Measurements from ENCODE around the gene EPHB3.

EPHB3 gene

DNA sequence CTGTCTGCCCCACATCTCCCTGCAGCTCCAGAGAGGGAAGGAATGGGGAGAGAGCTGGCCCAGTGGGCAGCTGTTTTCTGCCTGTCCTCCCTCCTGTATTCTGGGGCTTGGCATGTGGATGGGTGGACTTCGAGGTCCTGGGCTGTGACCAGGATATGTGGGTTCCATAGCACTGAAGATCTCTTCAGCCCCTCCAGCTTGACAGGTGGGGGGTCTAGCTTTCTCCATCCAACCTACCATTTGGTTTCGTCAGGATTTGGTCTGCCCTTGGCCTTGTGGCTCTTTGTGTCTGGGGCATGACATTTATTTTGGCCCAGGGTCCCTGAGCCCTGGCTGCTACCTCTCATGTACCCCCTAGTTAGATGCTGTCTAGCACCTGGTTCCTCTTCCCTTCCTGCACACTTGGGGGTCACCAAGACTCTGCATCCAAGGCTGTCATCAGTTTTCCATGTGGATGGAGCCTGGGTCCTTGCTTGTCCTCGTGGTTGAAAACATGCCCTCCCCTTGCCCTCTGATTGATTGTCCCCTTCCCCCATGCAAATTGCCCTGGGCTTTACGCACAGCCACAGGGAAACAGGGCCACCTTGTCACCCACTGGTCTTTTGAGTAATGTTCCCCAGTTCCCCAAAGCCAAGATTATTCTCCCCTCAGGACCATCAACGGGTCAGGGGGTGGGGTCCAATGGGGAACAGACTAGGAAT lies 3.2 kb downstream of the EPHB3 start:
- no peak for DNase-seq (ENCODE audit: low read depth)

DNA sequence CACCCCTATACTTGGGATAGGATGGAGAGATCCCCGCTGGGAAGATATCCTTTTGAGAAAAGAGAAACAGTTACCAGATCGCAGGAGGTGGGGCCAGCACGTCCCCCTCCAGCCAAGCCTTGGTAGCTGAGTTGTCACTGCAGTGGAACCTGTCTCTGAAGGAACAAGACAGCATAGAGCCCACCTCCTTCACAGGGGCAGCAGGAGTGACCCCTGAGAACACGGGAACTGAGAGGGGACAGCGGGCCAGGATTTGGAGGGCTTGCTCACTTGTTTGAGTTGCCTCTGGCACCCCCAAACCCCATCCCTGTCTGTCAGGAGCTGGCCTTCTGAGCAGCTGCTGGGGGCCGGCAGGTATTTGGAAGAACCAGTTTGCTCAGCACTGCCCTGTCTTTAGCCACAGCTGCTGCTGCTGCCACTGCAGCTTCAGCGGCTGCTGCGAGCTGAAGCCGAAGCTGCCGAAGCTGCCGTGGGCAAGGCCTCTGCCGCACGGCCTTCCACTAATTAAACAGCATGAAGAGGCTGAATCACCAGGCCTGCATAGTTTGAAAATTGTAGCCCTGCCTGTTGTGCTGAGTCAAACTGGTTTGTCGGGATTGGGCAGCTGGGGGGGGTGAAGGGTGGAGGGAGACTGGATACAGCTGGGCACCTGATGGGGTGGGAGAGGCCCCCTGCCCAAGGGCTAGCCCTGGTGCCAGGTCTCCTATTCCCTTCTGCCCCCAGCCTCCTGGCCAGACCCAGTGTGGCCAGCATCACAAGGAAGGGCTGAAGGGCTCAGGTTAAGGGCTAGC lies 4.0 kb downstream of the EPHB3 start:
- no peak for DNase-seq (ENCODE audit: low read depth)

DNA sequence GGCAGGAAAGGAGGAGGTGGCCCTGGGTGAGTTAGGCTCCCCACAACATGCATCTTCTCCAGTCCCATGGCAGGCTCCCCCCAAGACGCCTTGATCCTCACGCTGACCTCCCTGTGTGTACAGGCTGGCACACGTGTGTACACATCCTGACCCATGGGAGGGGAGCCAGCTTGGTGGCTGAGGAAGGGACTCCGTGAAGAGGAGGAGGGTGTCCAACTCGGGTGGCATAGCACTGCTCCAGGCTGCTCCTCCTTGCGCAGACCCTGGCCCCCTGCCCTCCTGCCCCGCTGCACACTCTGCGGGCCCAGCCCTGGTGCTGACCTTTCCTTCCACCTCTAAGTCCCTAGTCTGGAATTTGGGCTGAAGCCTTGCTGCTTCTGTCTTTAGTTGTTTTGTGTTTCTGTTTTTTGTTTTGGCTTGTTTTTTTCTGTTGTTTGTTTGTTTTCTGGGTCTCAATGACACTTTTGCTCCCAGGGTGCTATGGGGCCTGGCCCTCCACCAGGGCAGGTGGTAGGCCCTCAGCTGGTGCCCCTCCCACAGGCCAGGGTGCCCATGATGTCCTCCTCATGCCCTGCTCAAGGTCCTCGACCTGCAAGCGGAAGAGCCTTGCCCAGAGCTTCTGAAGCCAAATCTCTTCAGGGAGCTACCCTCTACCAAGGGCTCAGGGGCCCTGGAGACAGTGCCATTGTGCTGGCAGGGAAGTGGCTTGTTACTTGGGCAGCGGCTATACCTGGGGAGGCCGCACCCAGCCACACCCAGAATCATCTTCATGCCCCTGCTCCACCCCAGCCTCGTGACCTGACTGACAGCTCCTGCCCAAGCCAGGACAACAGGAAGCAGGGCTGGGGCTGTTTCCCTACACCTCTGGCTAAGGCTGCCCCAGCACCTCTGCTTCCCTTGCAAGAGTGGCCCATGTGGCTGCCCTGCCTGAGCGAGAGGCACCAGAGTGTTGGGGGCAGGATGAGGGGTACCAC lies 5.1 kb downstream of the EPHB3 start:
- no peak for DNase-seq (ENCODE audit: low read depth)

DNA sequence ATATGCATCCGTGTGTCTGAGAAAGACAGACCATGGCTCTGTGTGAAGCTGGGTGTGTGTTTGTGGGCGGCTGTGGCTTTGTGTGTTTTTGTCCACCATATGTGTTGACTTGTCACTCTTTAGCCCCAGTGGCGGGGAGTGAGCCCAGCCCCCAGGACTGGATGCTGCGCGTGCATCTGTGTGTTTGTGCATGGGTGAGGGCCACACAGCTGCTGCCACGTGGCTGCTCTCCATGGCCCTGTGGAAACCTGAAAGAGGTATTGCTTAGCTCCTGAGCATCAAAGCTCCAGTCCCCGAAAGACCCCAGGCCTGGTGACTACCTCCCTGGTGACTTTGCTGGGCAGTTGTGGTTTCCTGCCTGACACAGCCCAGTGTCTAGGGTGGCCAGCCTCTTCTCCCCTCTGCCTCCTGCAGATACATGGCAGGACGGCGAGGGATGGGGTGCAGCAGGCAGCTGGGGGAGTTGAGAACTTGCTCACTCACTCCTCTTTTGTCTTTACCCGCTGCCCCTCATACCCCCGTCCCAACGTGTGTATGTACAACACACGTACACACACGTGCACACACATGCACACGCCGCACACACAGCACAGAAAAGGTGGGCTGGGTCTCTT lies 6.5 kb downstream of the EPHB3 start:
- DNase-seq (ENCODE audit: low read depth), result no peak

DNA sequence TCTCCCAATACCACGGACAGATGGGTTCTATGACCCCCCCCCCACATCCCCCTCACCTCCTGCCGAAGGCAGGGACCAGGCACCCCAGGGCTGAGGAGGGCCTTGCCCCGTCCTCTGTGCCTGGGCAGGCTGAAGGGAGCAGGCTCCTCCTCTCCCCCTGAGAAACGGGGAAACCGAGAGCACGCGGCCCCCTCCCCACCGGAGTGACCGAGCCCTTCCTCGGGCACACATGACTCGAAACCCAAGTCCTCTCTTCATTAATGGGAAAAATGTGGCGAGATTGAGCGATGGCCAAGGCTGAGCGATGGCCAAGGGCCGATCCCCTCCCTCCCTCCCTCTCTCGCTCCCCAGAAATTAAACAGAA lies 7.0 kb downstream of the EPHB3 start:
- DNase-seq (ENCODE audit: low read depth), result no peak

DNA sequence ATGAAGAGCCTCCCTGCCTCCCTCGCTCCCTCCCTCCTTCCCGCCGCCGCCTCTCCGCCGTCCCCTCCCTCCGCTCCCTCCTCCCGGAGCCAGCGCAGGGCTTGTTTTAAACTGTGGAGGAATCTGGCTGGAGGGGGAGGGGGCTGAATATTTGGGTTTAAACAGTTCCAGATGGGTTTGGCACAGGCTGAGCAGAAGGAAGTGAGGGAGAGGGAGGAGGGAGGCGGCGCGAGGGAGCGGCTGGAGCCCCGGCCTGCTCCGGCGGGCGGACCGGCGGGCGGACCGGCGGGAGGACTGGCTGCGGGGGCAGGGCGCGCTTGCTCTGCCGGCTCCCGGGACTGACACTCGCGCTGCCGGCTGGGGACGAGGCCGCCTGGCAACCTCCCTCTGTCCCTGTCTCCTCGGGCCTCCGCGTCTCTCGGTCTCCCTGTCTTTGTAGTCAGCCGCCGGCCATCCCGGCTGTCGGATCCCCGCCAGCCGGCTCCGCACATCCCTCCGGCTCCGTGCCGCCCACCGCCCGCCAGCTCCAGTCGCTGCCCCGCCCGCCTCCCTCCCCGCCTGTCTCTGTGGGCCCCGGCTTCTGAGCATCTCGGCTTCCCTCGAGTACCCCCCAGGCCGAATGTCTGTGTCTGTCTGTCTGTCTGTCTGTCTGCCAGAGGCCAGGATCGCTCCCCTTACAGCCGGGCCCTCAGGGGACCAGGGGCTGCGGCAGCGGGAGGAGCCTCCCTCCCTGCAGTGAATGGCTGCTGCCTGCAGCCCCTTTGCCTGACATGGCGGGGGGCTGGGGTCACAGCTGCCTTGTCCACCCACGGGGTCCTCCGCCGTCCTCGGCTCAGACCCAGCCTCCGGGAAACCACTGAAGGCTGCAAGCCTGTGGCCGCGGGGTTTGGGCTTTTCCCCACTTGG lies 7.6 kb downstream of the EPHB3 start:
- no peak for DNase-seq (ENCODE audit: low read depth)

DNA sequence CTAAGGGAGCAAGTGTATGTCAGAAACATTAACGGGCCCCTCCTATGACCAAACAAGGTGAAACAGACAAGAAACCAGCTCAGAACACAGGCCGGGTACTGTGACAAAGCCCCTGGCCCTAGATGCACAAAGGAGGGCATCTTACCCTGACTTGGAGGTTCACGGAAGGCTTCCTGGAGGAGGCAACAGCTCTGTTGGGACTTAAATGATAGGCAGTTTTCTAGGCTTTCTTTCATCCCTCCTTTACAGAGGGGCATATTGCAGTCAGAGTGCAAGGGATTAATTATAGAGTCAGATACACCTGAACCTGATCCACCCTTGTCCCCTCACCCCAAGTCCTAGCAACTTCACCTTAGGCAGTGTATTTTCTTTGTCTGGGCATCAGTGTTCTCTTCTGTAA lies 8.4 kb downstream of the EPHB3 start:
- no peak for DNase-seq (ENCODE audit: low read depth)

DNA sequence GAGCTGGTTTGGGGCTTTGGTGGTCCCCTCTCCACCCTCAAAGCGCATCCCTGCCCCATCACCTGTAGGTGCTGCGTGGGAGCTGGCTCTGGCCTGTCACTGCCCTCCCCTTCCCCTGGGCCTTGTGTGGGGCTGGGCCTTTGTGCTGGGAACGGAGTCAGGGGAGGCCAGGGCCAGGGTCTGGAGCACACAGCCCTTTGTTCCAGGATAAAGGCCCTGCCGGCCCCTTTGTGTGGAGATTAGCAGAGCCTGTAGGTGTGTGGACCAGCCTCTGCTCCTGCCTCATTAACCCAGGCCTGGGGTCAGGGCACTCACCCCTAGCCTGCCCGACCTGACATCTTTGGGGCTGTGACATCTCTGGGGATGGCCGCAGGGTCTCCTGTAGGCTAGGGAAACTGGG lies 8.9 kb downstream of the EPHB3 start:
- DNase-seq (ENCODE audit: low read depth), result no peak

DNA sequence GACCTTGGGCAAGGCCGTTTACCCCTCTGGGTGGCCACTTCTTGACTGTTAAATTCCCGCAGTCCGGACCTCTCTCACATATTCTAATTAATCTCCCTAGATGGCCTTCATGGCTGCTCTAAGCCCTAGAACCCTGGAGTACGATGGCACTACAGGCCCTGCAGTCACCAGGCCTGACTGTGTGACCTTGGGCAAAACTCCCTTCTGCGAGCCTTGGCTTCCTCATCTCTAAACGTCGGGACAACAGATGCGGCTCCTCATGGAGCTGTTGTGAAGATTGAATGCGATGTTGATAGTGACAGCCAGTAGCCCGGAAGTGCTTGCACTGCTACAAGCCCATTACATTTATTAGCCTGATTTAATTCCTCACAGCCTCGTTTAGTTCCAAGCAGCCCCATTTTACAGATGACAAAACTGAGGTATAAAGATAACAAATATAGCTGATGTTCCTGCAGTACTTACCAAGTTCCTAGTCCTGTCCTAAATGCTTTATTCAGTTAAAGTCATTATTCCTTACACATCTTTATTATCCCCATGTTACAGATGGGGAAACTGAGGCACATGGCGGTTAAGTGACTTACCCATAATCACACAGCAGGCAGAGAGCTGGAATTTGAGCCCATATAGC lies 10.3 kb downstream of the EPHB3 start:
- no peak for DNase-seq (ENCODE audit: low read depth)

DNA sequence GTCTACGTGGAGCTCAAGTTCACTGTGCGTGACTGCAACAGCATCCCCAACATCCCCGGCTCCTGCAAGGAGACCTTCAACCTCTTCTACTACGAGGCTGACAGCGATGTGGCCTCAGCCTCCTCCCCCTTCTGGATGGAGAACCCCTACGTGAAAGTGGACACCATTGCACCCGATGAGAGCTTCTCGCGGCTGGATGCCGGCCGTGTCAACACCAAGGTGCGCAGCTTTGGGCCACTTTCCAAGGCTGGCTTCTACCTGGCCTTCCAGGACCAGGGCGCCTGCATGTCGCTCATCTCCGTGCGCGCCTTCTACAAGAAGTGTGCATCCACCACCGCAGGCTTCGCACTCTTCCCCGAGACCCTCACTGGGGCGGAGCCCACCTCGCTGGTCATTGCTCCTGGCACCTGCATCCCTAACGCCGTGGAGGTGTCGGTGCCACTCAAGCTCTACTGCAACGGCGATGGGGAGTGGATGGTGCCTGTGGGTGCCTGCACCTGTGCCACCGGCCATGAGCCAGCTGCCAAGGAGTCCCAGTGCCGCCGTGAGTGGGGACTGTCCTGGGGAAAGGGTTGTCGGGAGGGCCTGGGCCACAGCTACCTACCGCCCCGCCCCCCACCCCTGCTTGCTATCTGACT lies 11.2 kb downstream of the EPHB3 start:
- DNase-seq (ENCODE audit: low read depth), result no peak

DNA sequence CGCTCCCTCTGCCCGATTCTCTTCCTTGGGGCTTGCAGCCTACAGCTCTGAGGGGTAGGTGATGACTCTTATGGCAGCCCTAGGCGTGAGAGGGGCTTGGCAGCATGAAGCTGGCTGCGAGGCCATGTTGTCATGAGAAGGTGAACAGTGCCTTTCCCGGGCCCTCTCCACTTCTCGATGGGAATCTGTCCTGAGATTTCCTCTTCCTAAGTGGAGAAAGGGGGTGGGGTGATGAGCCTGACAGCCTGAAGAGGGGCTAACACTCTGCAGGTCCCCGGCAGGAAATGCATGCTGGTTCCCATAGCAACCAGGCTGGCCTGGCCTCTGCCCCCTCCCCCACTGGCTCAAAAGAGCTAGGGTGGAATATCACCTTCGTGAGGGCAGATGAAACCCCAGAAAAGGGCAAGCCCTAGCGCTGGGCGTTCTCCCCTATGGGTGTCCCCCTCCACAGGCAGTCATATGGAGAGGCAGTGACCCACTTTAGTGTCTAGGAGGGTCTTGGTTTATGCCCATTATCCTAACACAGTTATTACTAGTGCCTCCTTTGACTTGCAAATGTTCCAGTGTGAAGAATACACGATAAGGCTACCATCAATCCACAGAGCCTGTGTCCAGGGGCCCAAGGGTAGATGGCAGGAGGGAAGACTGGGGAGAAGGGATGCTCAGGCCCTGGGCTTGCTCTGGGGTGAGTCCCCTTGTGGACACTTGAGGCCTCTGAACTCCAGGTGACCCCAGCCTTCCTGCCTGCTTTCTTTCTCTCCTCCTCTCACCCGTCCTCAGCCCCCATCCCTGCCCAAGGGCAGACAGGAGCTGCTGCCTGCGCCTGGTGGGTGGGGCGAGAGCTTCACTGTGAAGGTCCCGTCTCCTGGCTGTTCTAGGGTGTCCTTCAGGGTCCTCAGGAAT lies 13.2 kb downstream of the EPHB3 start:
- no peak for DNase-seq (ENCODE audit: low read depth)

DNA sequence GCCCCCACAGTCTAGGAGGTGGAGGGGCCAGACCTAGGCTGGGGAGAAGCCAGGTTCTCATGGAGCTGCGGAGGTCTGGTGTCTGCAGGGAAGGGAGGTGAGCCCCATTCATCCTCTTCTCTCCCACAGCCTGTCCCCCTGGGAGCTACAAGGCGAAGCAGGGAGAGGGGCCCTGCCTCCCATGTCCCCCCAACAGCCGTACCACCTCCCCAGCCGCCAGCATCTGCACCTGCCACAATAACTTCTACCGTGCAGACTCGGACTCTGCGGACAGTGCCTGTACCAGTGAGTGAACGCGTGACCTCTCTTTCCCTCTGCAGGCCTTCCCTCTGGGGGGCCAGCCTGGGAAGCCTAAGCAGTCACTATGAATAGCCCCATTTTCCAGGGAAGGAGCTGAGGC lies 14.1 kb downstream of the EPHB3 start:
- DNase-seq (ENCODE audit: low read depth), result no peak

DNA sequence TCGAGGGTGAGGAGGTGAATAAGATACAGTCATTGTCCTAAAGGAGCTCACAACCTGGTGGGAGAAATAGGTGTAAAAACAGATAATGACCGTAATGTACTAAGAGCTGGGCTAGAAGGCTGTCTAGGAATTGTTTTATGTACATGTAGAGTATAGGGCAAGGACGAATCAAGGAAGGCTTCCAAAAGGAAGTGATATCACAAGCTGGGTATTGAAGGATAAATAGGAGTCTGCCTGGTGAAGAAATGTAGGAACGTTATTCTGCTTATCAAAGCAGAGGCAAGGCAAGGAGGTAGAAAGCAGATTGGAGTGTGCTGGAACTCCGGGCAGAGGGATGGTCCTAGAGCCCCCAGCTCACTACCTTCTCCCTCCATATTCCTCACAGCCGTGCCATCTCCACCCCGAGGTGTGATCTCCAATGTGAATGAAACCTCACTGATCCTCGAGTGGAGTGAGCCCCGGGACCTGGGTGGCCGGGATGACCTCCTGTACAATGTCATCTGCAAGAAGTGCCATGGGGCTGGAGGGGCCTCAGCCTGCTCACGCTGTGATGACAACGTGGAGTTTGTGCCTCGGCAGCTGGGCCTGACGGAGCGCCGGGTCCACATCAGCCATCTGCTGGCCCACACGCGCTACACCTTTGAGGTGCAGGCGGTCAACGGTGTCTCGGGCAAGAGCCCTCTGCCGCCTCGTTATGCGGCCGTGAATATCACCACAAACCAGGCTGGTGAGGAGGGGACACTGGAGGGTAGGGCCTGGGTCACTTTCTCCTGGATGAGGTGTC lies 15.1 kb downstream of the EPHB3 start:
- DNase-seq (ENCODE audit: low read depth), result no peak

DNA sequence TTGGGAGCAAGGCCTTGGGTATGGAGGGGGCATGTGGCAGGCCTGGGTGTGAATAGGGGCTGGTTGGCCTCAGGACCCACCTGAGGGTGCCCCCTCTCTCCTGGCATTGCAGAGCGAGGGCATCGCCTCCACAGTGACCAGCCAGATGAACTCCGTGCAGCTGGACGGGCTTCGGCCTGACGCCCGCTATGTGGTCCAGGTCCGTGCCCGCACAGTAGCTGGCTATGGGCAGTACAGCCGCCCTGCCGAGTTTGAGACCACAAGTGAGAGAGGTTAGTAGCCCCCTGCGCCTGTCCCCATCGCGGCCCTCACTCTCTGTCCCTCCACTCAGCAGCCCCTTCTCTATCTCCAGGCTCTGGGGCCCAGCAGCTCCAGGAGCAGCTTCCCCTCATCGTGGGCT lies 16.0 kb downstream of the EPHB3 start:
- no peak for DNase-seq (ENCODE audit: low read depth)

DNA sequence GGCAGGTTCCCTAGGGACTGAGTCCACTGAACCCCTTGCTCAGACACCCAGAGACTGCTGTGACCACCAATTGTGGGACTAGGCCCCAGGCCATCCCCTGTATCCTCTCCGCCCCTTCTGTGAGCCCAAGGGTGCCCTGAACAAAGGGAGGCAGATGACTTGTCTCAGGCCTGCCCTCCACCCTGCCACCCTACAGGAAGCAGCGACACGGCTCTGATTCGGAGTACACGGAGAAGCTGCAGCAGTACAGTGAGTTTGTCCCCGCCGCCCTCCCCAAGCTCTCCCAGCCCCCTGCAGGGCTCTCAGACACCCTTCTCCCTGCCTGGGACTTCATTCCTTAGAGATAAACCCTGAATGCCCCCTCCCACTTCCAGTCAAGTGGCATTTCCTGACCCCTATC lies 16.6 kb downstream of the EPHB3 start:
- no peak for DNase-seq (ENCODE audit: low read depth)

DNA sequence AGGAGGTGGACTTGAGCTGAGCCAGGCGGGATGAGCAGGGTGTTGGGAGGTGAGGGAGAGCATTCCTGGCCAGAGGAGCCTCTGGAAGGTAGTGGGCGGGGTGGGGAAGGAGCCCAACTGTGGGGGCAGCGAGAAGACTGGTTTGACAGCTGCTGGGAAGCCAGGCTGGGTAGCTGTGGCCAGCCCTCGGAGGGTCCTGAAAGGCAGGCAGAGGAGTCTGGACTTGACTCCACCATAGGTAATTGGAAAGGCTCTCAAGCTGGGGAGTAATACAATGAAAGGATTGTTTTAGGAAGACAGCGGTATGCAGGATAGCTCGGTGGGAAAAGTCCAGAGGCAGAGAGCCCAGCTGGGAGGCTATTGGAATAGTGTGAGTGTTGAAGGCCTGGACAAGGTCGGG lies 17.2 kb downstream of the EPHB3 start:
- DNase-seq (ENCODE audit: low read depth), result no peak

DNA sequence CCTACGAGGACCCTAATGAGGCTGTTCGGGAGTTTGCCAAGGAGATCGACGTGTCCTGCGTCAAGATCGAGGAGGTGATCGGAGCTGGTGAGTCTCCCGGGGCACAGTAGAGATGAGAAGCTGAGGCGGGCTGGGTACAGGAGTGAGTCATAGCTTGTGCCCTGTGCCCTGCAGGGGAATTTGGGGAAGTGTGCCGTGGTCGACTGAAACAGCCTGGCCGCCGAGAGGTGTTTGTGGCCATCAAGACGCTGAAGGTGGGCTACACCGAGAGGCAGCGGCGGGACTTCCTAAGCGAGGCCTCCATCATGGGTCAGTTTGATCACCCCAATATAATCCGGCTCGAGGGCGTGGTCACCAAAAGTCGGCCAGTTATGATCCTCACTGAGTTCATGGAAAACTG lies 17.9 kb downstream of the EPHB3 start:
- no peak for DNase-seq (ENCODE audit: low read depth)

DNA sequence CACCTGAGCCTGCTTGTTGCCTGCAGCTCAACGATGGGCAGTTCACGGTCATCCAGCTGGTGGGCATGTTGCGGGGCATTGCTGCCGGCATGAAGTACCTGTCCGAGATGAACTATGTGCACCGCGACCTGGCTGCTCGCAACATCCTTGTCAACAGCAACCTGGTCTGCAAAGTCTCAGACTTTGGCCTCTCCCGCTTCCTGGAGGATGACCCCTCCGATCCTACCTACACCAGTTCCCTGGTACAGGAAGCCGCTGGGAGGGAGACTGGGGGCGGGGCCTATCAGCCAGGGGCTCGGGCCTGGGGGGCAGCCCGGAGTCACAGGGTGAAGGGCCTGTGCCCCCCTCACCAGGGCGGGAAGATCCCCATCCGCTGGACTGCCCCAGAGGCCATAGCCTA lies 18.8 kb downstream of the EPHB3 start:
- DNase-seq (ENCODE audit: low read depth), result no peak

Measured in T follicular helper cell (primary cell).